K562 treated with DMSO at 1 percent for 4 hours (cell line): ENCODE results near the gene ZNF587B. TPM values are rescaled to one million over a fixed set of nuclear protein-coding genes. Genes with fewer than 3 reads are reported as not detected.

Experiments
- total RNA-seq: library from RNA; unstranded; fragments of 300-600 nt; gene quantifications from 2 replicates; pipeline ENCODE4 v1.2.3, GENCODE V29; 2022; ENCODE audit not compliant: insufficient read depth

ZNF587B gene
- total RNA-seq: 3.3 and 3.9 TPM in 2 replicates

GRCh38 chr19:57830071-57830602 lies at the start of gene ZNF587B:
Gene ZNF587B, plus strand, starts transcription at chr19:57830299. Its CDS starts 230 bp downstream, at chr19:57830529.

GRCh38 chr19:57814505-57815246 lies 15.4 kb upstream of the ZNF587B start, which contains the start of gene ZNF552:
Gene ZNF552, minus strand, starts transcription at chr19:57814913. Its CDS starts 170 bp downstream, at chr19:57814743.

GRCh38 chr19:57849666-57850473 lies 19.8 kb downstream of the ZNF587B start, which contains the start of gene ZNF587:
Gene ZNF587, plus strand, starts transcription at chr19:57849859. Its CDS starts 180 bp downstream, at chr19:57850039.

GRCh38 chr19:57888560-57889231 lies 58.6 kb downstream of the ZNF587B start, which contains the start of gene ZNF814:
Gene ZNF814, minus strand, starts transcription at chr19:57889037. Its CDS starts 235 bp downstream, at chr19:57888802.

Other genes starting within 250 kb of the ZNF587B start
- 1.0 TPM in 1 of 2 replicates, not detected in the other for gene ZIK1, start 246.2 kb upstream of the ZNF587B start, total RNA-seq
- 1.8 and 7.1 TPM in 2 replicates for gene ZNF530, start 230.4 kb upstream of the ZNF587B start, total RNA-seq
- 5.9 and 9.4 TPM in 2 replicates for gene ZNF134, start 216.1 kb upstream of the ZNF587B start, total RNA-seq
- 3.6 and 9.4 TPM in 2 replicates for gene ZNF211, start 197.1 kb upstream of the ZNF587B start, total RNA-seq
- not detected in 2 replicates for gene ZSCAN4, start 161.4 kb upstream of the ZNF587B start, total RNA-seq
- 1.8 and 2.2 TPM in 2 replicates for gene ZNF551, start 148.3 kb upstream of the ZNF587B start, total RNA-seq
- gene ZNF154, start 121.1 kb upstream of the ZNF587B start, total RNA-seq: not detected in 2 replicates
- gene ZNF671, start 102.7 kb upstream of the ZNF587B start, total RNA-seq: 1.2 and 3.0 TPM in 2 replicates
- gene ZNF776, start 83.5 kb upstream of the ZNF587B start, total RNA-seq: 5.8 and 7.1 TPM in 2 replicates
- 1.4 and 1.7 TPM in 2 replicates for gene ZNF586, start 60.6 kb upstream of the ZNF587B start, total RNA-seq
- gene ZNF552, start 15.4 kb upstream of the ZNF587B start, total RNA-seq: 2.2 and 6.9 TPM in 2 replicates
- gene ZNF587, start 19.6 kb downstream of the ZNF587B start, total RNA-seq: 6.8 and 7.0 TPM in 2 replicates
- 1.8 and 3.0 TPM in 2 replicates for gene ZNF814, start 58.7 kb downstream of the ZNF587B start, total RNA-seq
- gene ZNF417, start 86.3 kb downstream of the ZNF587B start, total RNA-seq: 1.7 and 7.3 TPM in 2 replicates
- not detected in 2 replicates for gene ZNF418, start 105.1 kb downstream of the ZNF587B start, total RNA-seq
- gene ZNF256, start 117.4 kb downstream of the ZNF587B start, total RNA-seq: not detected in 2 replicates
- not detected in 2 replicates for gene C19orf18, start 144.2 kb downstream of the ZNF587B start, total RNA-seq
- gene ZNF606, start 172.5 kb downstream of the ZNF587B start, total RNA-seq: 0.74 and 0.77 TPM in 2 replicates
- not detected in 2 replicates for gene ZSCAN1, start 203.7 kb downstream of the ZNF587B start, total RNA-seq
- gene ZNF135, start 229.0 kb downstream of the ZNF587B start, total RNA-seq: not detected in 2 replicates